ENCODE results near the gene PML. TPM values are rescaled to one million over a fixed set of nuclear protein-coding genes. Genes with fewer than 3 reads are reported as not detected.
A peak's percentile ranks its signal among the peaks of the same experiment; 100 is the strongest.

Gene PML
- polyA plus RNA-seq, 3 donors: 13.1 to 40.7 (median 20.6) TPM

GRCh38 chr15:74045636-74046274, 51.2 kb downstream of the PML start:
- peaks cover 11 to 38% of the 10 kb centered on the region in 2 donors for H3K36me3 ChIP-seq (replicated peaks in 1 of 2; ENCODE audit: control insufficient read depth in 1 of 2, insufficient read depth in 2 of 2, low read length in 2 of 2)
- H2AFZ ChIP-seq (ENCODE audit: insufficient read depth, low read depth, low read length, poor library complexity, severe bottlenecking): no peak overlapping the region
- Mint-ChIP-seq H3K27me3 (ENCODE audit: low read depth in 3 of 3) (peaks cover 1 to 4% (median 4%) of the 10 kb centered on the region in 3 donors), H3K27ac (peak overlapping the region in 1 of 7 donors; percentile 40), H3K4me1 (peaks cover 12% of the 10 kb centered on the region), H3K9me3 (no peaks in the 10 kb centered on the region), H3K36me3 (peaks cover 15 to 22% of the 10 kb centered on the region in 2 donors), H3K4me3 (no peak overlapping the region)
- TF ChIP-seq, protein P1, sequence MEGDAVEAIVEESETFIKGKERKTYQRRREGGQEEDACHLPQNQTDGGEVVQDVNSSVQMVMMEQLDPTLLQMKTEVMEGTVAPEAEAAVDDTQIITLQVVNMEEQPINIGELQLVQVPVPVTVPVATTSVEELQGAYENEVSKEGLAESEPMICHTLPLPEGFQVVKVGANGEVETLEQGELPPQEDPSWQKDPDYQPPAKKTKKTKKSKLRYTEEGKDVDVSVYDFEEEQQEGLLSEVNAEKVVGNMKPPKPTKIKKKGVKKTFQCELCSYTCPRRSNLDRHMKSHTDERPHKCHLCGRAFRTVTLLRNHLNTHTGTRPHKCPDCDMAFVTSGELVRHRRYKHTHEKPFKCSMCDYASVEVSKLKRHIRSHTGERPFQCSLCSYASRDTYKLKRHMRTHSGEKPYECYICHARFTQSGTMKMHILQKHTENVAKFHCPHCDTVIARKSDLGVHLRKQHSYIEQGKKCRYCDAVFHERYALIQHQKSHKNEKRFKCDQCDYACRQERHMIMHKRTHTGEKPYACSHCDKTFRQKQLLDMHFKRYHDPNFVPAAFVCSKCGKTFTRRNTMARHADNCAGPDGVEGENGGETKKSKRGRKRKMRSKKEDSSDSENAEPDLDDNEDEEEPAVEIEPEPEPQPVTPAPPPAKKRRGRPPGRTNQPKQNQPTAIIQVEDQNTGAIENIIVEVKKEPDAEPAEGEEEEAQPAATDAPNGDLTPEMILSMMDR (IDR thresholded peaks at IDR 0.05): no peak
- H3K27ac ChIP-seq (ENCODE audit: low read depth in 1 of 2, low read length in 2 of 2): no peak overlapping the region
- peaks cover 2 to 3% of the 10 kb centered on the region in 2 donors for H3K4me1 ChIP-seq (ENCODE audit: control insufficient read depth in 1 of 2, insufficient read depth in 2 of 2, low read length in 2 of 2)
- H3K79me2 ChIP-seq (ENCODE audit: insufficient read depth, low read length): no peaks in the 10 kb centered on the region
- no peaks in the 10 kb centered on the region for H3K9me3 ChIP-seq (replicated peaks in 1 of 2; ENCODE audit: control insufficient read depth in 1 of 2, insufficient read depth in 1 of 2, low read length in 2 of 2)
- no peak for DNase-seq
- no peak overlapping the region for H3K9ac ChIP-seq (ENCODE audit: insufficient read depth, low read length, poor library complexity, severe bottlenecking)
- no peak overlapping the region for H3K4me2 ChIP-seq (replicated peaks; ENCODE audit: extremely low read depth, low read length, poor library complexity, severe bottlenecking)
- no peak overlapping the region for H3K4me3 ChIP-seq (replicated peaks in 1 of 3; ENCODE audit: low read depth in 2 of 3, low read length in 3 of 3)
- H3K27me3 ChIP-seq (ENCODE audit: control insufficient read depth in 2 of 2, insufficient read depth in 2 of 2, low read length in 2 of 2): no peaks in the 10 kb centered on the region
- no peaks in the 10 kb centered on the region for H4K20me1 ChIP-seq (ENCODE audit: insufficient read depth, low read length)
- WGBS (ENCODE audit: insufficient coverage): 78% methylated on average over 5 of the region's 7 CpGs
- intact Hi-C loops (cut with micrococcal nuclease): no loop called here

DNA sequence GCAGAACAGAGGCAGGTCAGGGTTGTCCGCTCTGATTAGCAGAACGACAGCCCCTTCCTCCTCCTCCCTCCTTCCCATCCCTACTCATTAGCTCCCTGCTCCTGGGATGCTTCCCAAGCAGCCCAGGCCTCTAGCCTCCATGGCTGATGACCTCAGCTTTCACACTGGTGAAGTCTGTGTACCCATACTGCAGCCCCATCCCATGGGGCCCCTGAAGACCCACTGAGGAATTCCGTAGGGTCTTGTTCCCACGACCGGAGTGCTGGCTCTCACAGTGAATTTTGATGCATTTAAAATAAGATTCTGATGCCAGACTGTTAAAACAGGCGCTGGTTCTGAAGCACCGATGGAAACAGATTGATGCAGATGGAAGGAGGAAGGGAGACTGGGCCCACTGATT, 51.8 kb downstream of the PML start:
- H3K9me3 ChIP-seq (replicated peaks in 1 of 2; ENCODE audit: control insufficient read depth in 1 of 2, insufficient read depth in 1 of 2, low read length in 2 of 2): no peaks in the 10 kb centered on the region
- 96% methylated on average over 7 of the region's 7 CpGs for WGBS (ENCODE audit: insufficient coverage)
- intact Hi-C loops (cut with micrococcal nuclease): no loop called here
- H3K9me3 Mint-ChIP-seq: no peaks in the 10 kb centered on the region
- H3K4me2 ChIP-seq (replicated peaks; ENCODE audit: extremely low read depth, low read length, poor library complexity, severe bottlenecking): no peak overlapping the region
- H3K4me3 ChIP-seq (replicated peaks in 1 of 3; ENCODE audit: low read depth in 2 of 3, low read length in 3 of 3): no peak overlapping the region
- DNase-seq: no peak
- peaks cover 15 to 22% of the 10 kb centered on the region in 2 donors for H3K36me3 Mint-ChIP-seq
- H3K27me3 ChIP-seq (ENCODE audit: control insufficient read depth in 2 of 2, insufficient read depth in 2 of 2, low read length in 2 of 2): no peaks in the 10 kb centered on the region
- no peaks in the 10 kb centered on the region for H3K79me2 ChIP-seq (ENCODE audit: insufficient read depth, low read length)
- peaks cover 17% of the 10 kb centered on the region for H3K4me1 Mint-ChIP-seq
- H4K20me1 ChIP-seq (ENCODE audit: insufficient read depth, low read length): no peaks in the 10 kb centered on the region
- H3K27me3 Mint-ChIP-seq (ENCODE audit: low read depth in 3 of 3): peaks cover 1 to 6% (median 3%) of the 10 kb centered on the region in 3 donors
- H3K36me3 ChIP-seq (replicated peaks in 1 of 2; ENCODE audit: control insufficient read depth in 1 of 2, insufficient read depth in 2 of 2, low read length in 2 of 2): peaks cover 11 to 35% of the 10 kb centered on the region in 2 donors
- H3K27ac ChIP-seq (ENCODE audit: low read depth in 1 of 2, low read length in 2 of 2): no peak overlapping the region
- H2AFZ ChIP-seq (ENCODE audit: insufficient read depth, low read depth, low read length, poor library complexity, severe bottlenecking): no peak overlapping the region
- TF ChIP-seq, protein P1 (IDR thresholded peaks at IDR 0.05): no peak
- H3K4me1 ChIP-seq (ENCODE audit: control insufficient read depth in 1 of 2, insufficient read depth in 2 of 2, low read length in 2 of 2): peaks cover 7 to 8% of the 10 kb centered on the region in 2 donors
- no peak overlapping the region for H3K9ac ChIP-seq (ENCODE audit: insufficient read depth, low read length, poor library complexity, severe bottlenecking)
- no peak overlapping the region for H3K4me3 Mint-ChIP-seq
- no peak overlapping the region for H3K27ac Mint-ChIP-seq
